Urinary bladder (tissue), 4 donors: ENCODE measurements around the gene DYSF. TPM values are rescaled to one million over a fixed set of nuclear protein-coding genes. Genes with fewer than 3 reads are reported as not detected.

Source experiments
- DNase-seq: peaks from one replicate; pipeline ENCODE4 v3.0.0-alpha.2; 2015; ENCODE audit errors: extremely low spot score
- H3K27ac ChIP-seq: one replicate; pipeline ENCODE4 v1.5.1; 2013; ENCODE audit warnings: low read depth, mild to moderate bottlenecking, moderate library complexity
- H3K36me3 ChIP-seq: one replicate; pipeline ENCODE4 v1.6.1; 2013; ENCODE audit warnings: mild to moderate bottlenecking, moderate library complexity; ENCODE audit not compliant: insufficient read depth
- H3K4me1 ChIP-seq: one replicate; pipeline ENCODE4 v1.6.1; 2013; ENCODE audit warnings: mild to moderate bottlenecking, moderate library complexity; ENCODE audit not compliant: insufficient read depth
- H3K4me3 ChIP-seq: one replicate; pipeline ENCODE4 v1.5.1; 2013; ENCODE audit warnings: low read depth, low read length
- WGBS: extraction: QIAGEN DNeasy Blood & Tissue Kit; methylation state at CpG from one replicate; pipeline ENCODE4 v1.1.7; 2013; 5-methylcytosine and 5-hydroxymethylcytosine counted together
- polyA plus RNA-seq: library from polyadenylated mRNA; stranded (reverse); fragments of 200-250 nt; gene quantifications from one replicate; pipeline ENCODE4 v1.2.3, GENCODE V29; 2013
- total RNA-seq: library from RNA; depleted of rRNA; stranded (reverse); fragments of >200 nt; gene quantifications from one replicate; pipeline ENCODE4 v1.2.3, GENCODE V29; 2014
- donor health status: healthy with polysubstance abuse.
- donor health status: healthy.

DYSF gene
- total and polyA plus RNA-seq, 2 donors = 19.0 to 22.9 TPM

GRCh38 chr2:71471276-71471675 is 17.9 kb downstream of the DYSF start:
- H3K27ac ChIP-seq = no peak overlapping the region
- no peaks in the 10 kb centered on the region for H3K4me1 ChIP-seq
- WGBS = 55% methylated on average over 1 of the region's 1 CpG
- no peaks in the 10 kb centered on the region for H3K36me3 ChIP-seq
- H3K4me3 ChIP-seq = no peak overlapping the region
- DNase-seq = no peak

DNA sequence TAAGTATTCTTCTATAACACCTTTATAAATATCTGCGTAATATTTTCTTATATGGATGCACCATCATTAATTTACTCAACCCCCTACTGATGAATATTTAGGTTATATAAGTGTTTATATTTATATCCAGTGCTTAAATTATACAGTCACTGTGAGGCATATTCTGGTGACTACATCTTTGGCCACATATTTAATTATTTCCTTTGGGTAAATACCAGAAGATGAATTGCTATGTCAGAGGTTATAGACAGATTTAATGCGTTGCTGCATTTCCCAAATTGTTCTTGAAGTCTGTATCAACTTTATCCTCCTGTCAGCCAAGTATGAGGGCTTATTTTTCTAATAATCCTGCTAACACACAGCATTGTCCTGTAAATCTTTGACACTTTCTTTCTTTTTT is 18.7 kb downstream of the DYSF start:
- DNase-seq = no peak
- Histone ChIP-seq H3K4me3 (no peak overlapping the region), H3K4me1 (no peaks in the 10 kb centered on the region), H3K36me3 (no peaks in the 10 kb centered on the region), H3K27ac (no peak overlapping the region)
- 42% methylated on average over 2 of the region's 2 CpGs for WGBS

GRCh38 chr2:71473346-71474031 is 20.1 kb downstream of the DYSF start:
- no peak for DNase-seq
- H3K4me3 ChIP-seq = no peak overlapping the region
- WGBS = 92% methylated on average over 9 of the region's 9 CpGs
- no peaks in the 10 kb centered on the region for H3K36me3 ChIP-seq
- no peak overlapping the region for H3K27ac ChIP-seq
- no peaks in the 10 kb centered on the region for H3K4me1 ChIP-seq

- no peaks in the 10 kb centered on the region for H3K4me1 ChIP-seq
- no peaks in the 10 kb centered on the region for H3K36me3 ChIP-seq
- DNase-seq = no peak
- WGBS = 83% methylated on average over 5 of the region's 5 CpGs
- H3K27ac ChIP-seq = no peak overlapping the region
- H3K4me3 ChIP-seq = no peak overlapping the region
Observed at GRCh38 chr2:71474116-71474743, 20.9 kb downstream of the DYSF start.

- H3K27ac ChIP-seq = no peak overlapping the region
- H3K4me3 ChIP-seq = no peak overlapping the region
- H3K4me1 ChIP-seq = no peaks in the 10 kb centered on the region
- 83% methylated on average over 10 of the region's 10 CpGs for WGBS
- H3K36me3 ChIP-seq = no peaks in the 10 kb centered on the region
- no peak for DNase-seq
Observed at GRCh38 chr2:71474744-71475397, 21.5 kb downstream of the DYSF start.

DNA sequence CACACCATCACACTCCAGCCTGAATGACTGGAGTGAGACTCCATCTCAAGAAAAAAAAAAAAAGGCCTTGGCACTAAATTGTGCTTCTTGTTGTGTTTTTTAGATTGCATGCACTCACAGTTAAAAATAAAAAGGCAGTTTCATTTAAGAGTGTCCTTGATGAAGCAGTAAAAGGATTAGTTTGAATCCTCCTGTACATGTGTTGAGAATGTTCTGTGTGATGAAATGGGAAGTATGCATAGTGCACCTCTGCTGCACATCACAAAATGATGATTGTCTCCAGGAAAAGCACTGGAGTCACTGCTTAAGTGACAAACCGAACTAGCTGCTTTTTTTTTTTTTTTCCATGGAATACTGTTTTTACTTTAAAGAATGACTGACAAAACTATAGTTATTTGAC is 23.1 kb downstream of the DYSF start:
- H3K4me1 ChIP-seq = no peaks in the 10 kb centered on the region
- WGBS = 57% methylated on average over 1 of the region's 1 CpG

GRCh38 chr2:71477231-71477691 is 23.9 kb downstream of the DYSF start:
- DNase-seq = no peak
- WGBS = 81% methylated on average over 6 of the region's 6 CpGs
- Histone ChIP-seq H3K4me1 (no peaks in the 10 kb centered on the region), H3K27ac (no peak overlapping the region), H3K4me3 (no peak overlapping the region), H3K36me3 (no peaks in the 10 kb centered on the region)

More for the DNA sequence above, 23.1 kb downstream of the DYSF start:
- no peak for DNase-seq
- no peak overlapping the region for H3K27ac ChIP-seq
- H3K4me3 ChIP-seq = no peak overlapping the region
- no peaks in the 10 kb centered on the region for H3K36me3 ChIP-seq

DNA sequence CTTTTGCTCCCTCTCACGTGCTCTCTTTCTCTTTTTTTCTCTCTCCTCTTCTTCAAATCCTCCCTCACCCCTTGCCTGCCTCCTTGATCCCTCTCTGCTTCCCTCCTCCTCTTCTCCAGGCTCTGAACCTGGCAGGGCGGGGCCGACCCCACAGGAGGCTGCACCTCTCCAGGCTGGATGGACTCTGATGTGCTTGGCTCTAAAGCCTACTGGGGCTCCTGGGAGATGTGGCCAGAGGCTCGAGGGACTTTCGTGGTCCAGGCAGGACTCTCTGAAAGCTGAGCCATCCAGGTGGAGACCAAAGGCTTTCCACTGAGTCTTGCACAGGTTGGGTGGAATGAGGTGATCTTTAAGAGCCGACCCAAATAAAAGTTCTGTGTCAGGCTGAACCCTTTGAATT is 25.4 kb downstream of the DYSF start:
- Histone ChIP-seq H3K27ac (no peak overlapping the region), H3K36me3 (no peaks in the 10 kb centered on the region), H3K4me3 (no peak overlapping the region), H3K4me1 (no peaks in the 10 kb centered on the region)
- DNase-seq = no peak
- 81% methylated on average over 6 of the region's 6 CpGs for WGBS

- Histone ChIP-seq H3K36me3 (no peaks in the 10 kb centered on the region), H3K27ac (no peak overlapping the region), H3K4me3 (no peak overlapping the region), H3K4me1 (no peaks in the 10 kb centered on the region)
- 95% methylated on average over 5 of the region's 5 CpGs for WGBS
- DNase-seq = no peak
Observed at GRCh38 chr2:71479261-71479660, 25.9 kb downstream of the DYSF start.

GRCh38 chr2:71481111-71481510 is 27.8 kb downstream of the DYSF start:
- 91% methylated on average over 4 of the region's 4 CpGs for WGBS
- Histone ChIP-seq H3K4me1 (no peaks in the 10 kb centered on the region), H3K4me3 (no peak overlapping the region), H3K27ac (no peak overlapping the region), H3K36me3 (no peaks in the 10 kb centered on the region)
- no peak for DNase-seq

DNA sequence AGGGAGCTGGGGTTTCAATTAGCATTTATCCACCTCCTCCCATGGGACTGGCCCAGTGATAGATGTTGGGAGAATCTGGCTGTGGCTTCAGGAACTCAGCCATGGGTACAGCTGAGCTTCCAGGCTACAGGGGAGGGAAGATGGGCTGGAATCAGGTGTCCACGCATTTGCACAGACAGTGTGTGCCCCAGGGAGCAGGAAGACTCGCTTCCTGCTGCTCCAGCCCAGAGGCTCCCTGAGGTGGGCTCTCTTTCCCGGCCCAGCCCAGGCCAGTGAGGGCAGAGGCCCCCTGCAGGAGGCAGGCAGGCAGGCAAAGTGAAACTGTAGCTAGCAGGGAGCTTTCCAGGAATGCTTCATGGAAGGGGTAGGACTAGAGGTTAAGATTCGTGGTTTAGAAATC is 28.7 kb downstream of the DYSF start:
- no peak for DNase-seq
- Histone ChIP-seq H3K27ac (no peak overlapping the region), H3K4me3 (no peak overlapping the region), H3K4me1 (no peaks in the 10 kb centered on the region), H3K36me3 (no peaks in the 10 kb centered on the region)
- 64% methylated on average over 4 of the region's 4 CpGs for WGBS

GRCh38 chr2:71483246-71483645 is 29.9 kb downstream of the DYSF start:
- no peak for DNase-seq
- Histone ChIP-seq H3K4me3 (no peak overlapping the region), H3K4me1 (no peaks in the 10 kb centered on the region), H3K27ac (no peak overlapping the region), H3K36me3 (no peaks in the 10 kb centered on the region)
- 96% methylated on average over 10 of the region's 10 CpGs for WGBS

DNA sequence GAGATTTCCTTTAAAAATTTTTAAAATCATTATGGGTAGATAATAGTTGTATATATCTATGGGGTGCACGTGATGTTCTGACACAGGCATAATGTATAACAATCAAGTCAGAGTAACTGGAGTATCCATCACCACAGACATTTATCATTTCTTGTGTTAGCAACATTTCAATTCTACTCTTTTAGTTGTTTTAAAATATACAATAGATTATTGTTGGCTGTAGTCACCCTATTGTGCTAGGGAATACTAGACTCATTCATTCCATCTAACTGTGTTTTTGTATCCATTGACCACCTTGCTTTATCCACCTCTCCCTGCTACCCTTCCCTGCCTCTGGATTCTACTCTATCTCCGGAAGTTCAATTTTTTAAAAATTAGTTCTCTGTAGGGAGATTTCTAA is 31.0 kb downstream of the DYSF start:
- Histone ChIP-seq H3K27ac (no peak overlapping the region), H3K36me3 (no peaks in the 10 kb centered on the region), H3K4me1 (no peaks in the 10 kb centered on the region), H3K4me3 (no peak overlapping the region)
- 92% methylated on average over 2 of the region's 2 CpGs for WGBS
- no peak for DNase-seq
